Measurements from ENCODE around the gene PRR5L. TPM values are rescaled to one million over a fixed set of nuclear protein-coding genes. Genes with fewer than 3 reads are reported as not detected.
A peak's percentile ranks its signal among the peaks of the same experiment; 100 is the strongest.

PRR5L gene
- total RNA-seq, 2 donors from 2014 or later, result 172 to 533 TPM

GRCh38 chr11:36460220-36460619 lies 164.1 kb downstream of the PRR5L start:
- Mint-ChIP-seq H3K4me1 (ENCODE audit: low read depth in 2 of 2) (peaks cover 63 to 75% of the 10 kb centered on the region in 2 donors), H3K27ac (peak overlapping the region; percentile 57 to 73), H3K36me3 (peaks cover 29% of the 10 kb centered on the region), H3K27me3 (no peaks in the 10 kb centered on the region), H3K9me3 (no peaks in the 10 kb centered on the region), H3K4me3 (peak overlapping the region; percentile 32)
- DNase-seq (ENCODE audit: low spot score) (no peak), ATAC-seq (peak; percentile 62 to 74)

- peaks cover 33% of the 10 kb centered on the region for H3K36me3 Mint-ChIP-seq
- peaks cover 61 to 77% of the 10 kb centered on the region in 2 donors for H3K4me1 Mint-ChIP-seq (ENCODE audit: low read depth in 2 of 2)
- no peaks in the 10 kb centered on the region for H3K9me3 Mint-ChIP-seq
Observed at GRCh38 chr11:36462321-36462720, 166.2 kb downstream of the PRR5L start.

GRCh38 chr11:36463781-36464180 lies 167.7 kb downstream of the PRR5L start:
- peaks cover 56 to 71% of the 10 kb centered on the region in 2 donors for H3K4me1 Mint-ChIP-seq (ENCODE audit: low read depth in 2 of 2)
- ATAC-seq (no peak), DNase-seq (ENCODE audit: low spot score) (no peak)
- peak overlapping the region; percentile 56 to 91 for H3K27ac Mint-ChIP-seq
- H3K9me3 Mint-ChIP-seq, result no peaks in the 10 kb centered on the region
- peaks cover 29% of the 10 kb centered on the region for H3K36me3 Mint-ChIP-seq
- H3K4me3 Mint-ChIP-seq, result no peak overlapping the region
- H3K27me3 Mint-ChIP-seq, result no peaks in the 10 kb centered on the region

More at GRCh38 chr11:36462321-36462720, 166.2 kb downstream of the PRR5L start:
- ATAC-seq (no peak), DNase-seq (ENCODE audit: low spot score) (no peak)
- no peak overlapping the region for H3K4me3 Mint-ChIP-seq
- peak overlapping the region in 1 of 2 donors; percentile 17 for H3K27ac Mint-ChIP-seq
- no peaks in the 10 kb centered on the region for H3K27me3 Mint-ChIP-seq

GRCh38 chr11:36464720-36465119 lies 168.6 kb downstream of the PRR5L start:
- ATAC-seq, result no peak
- H3K36me3 Mint-ChIP-seq, result peaks cover 29% of the 10 kb centered on the region

GRCh38 chr11:36465449-36466163 lies 169.5 kb downstream of the PRR5L start:
- ATAC-seq (peak; percentile 53 to 77), DNase-seq (ENCODE audit: low spot score) (no peak)
- Mint-ChIP-seq H3K4me3 (no peak overlapping the region), H3K27me3 (no peaks in the 10 kb centered on the region), H3K9me3 (no peaks in the 10 kb centered on the region), H3K27ac (peak overlapping the region; percentile 47 to 91), H3K36me3 (peaks cover 29% of the 10 kb centered on the region), H3K4me1 (ENCODE audit: low read depth in 2 of 2) (peaks cover 66 to 72% of the 10 kb centered on the region in 2 donors)

More at GRCh38 chr11:36464720-36465119, 168.6 kb downstream of the PRR5L start:
- DNase-seq (ENCODE audit: low spot score), result no peak
- Mint-ChIP-seq H3K27ac (peak overlapping the region; percentile 47 to 91), H3K4me1 (ENCODE audit: low read depth in 2 of 2) (peaks cover 64 to 70% of the 10 kb centered on the region in 2 donors), H3K27me3 (no peaks in the 10 kb centered on the region), H3K4me3 (no peak overlapping the region), H3K9me3 (no peaks in the 10 kb centered on the region)

- Mint-ChIP-seq H3K4me1 (ENCODE audit: low read depth in 2 of 2) (peaks cover 67% of the 10 kb centered on the region in 2 donors), H3K27ac (peak overlapping the region; percentile 75 to 91), H3K27me3 (no peaks in the 10 kb centered on the region), H3K9me3 (no peaks in the 10 kb centered on the region), H3K4me3 (no peak overlapping the region), H3K36me3 (peaks cover 29% of the 10 kb centered on the region)
- DNase-seq (ENCODE audit: low spot score) (no peak), ATAC-seq (peak in 1 of 2 donors; percentile 25)
Observed at GRCh38 chr11:36467012-36467411, 170.9 kb downstream of the PRR5L start.

- peak overlapping the region; percentile 75 to 91 for H3K27ac Mint-ChIP-seq
- ATAC-seq (no peak), DNase-seq (ENCODE audit: low spot score) (no peak)
- H3K27me3 Mint-ChIP-seq, result no peaks in the 10 kb centered on the region
- no peak overlapping the region for H3K4me3 Mint-ChIP-seq
- peaks cover 26% of the 10 kb centered on the region for H3K36me3 Mint-ChIP-seq
- peaks cover 64 to 67% of the 10 kb centered on the region in 2 donors for H3K4me1 Mint-ChIP-seq (ENCODE audit: low read depth in 2 of 2)
- H3K9me3 Mint-ChIP-seq, result no peaks in the 10 kb centered on the region
Observed at GRCh38 chr11:36467916-36468315, 171.8 kb downstream of the PRR5L start.

GRCh38 chr11:36469063-36469462 lies 173.0 kb downstream of the PRR5L start:
- no peak for DNase-seq (ENCODE audit: low spot score)

GRCh38 chr11:36469881-36470802 lies 174.1 kb downstream of the PRR5L start:
- H3K27ac Mint-ChIP-seq, result peak overlapping the region; percentile 72 to 79
- no peak for ATAC-seq
- H3K4me3 Mint-ChIP-seq, result no peak overlapping the region
- H3K4me1 Mint-ChIP-seq (ENCODE audit: low read depth in 2 of 2), result peaks cover 45 to 60% of the 10 kb centered on the region in 2 donors
- no peaks in the 10 kb centered on the region for H3K9me3 Mint-ChIP-seq
- no peaks in the 10 kb centered on the region for H3K27me3 Mint-ChIP-seq
- H3K36me3 Mint-ChIP-seq, result peaks cover 15% of the 10 kb centered on the region
- no peak for DNase-seq (ENCODE audit: low spot score)

More at GRCh38 chr11:36469063-36469462, 173.0 kb downstream of the PRR5L start:
- Mint-ChIP-seq H3K4me1 (ENCODE audit: low read depth in 2 of 2) (peaks cover 55 to 65% of the 10 kb centered on the region in 2 donors), H3K27me3 (no peaks in the 10 kb centered on the region), H3K36me3 (peaks cover 19% of the 10 kb centered on the region), H3K4me3 (no peak overlapping the region), H3K9me3 (no peaks in the 10 kb centered on the region), H3K27ac (peak overlapping the region; percentile 60 to 72)
- no peak for ATAC-seq

GRCh38 chr11:36471577-36471976 lies 175.5 kb downstream of the PRR5L start:
- DNase-seq (ENCODE audit: low spot score) (no peak), ATAC-seq (no peak)
- H3K4me3 Mint-ChIP-seq, result no peak overlapping the region
- H3K4me1 Mint-ChIP-seq (ENCODE audit: low read depth in 2 of 2), result peaks cover 50 to 59% of the 10 kb centered on the region in 2 donors
- no peaks in the 10 kb centered on the region for H3K9me3 Mint-ChIP-seq
- H3K36me3 Mint-ChIP-seq, result peaks cover 9% of the 10 kb centered on the region
- no peaks in the 10 kb centered on the region for H3K27me3 Mint-ChIP-seq
- peak overlapping the region; percentile 5 to 63 for H3K27ac Mint-ChIP-seq

GRCh38 chr11:36475192-36475591 lies 179.1 kb downstream of the PRR5L start:
- DNase-seq (ENCODE audit: low spot score) (no peak), ATAC-seq (no peak)
- Mint-ChIP-seq H3K4me1 (ENCODE audit: low read depth in 2 of 2) (peaks cover 28 to 47% of the 10 kb centered on the region in 2 donors), H3K27ac (peak overlapping the region in 1 of 2 donors; percentile 76), H3K4me3 (no peak overlapping the region), H3K27me3 (no peaks in the 10 kb centered on the region), H3K9me3 (no peaks in the 10 kb centered on the region), H3K36me3 (no peaks in the 10 kb centered on the region)

GRCh38 chr11:36478700-36479329 lies 182.7 kb downstream of the PRR5L start:
- DNase-seq (ENCODE audit: low spot score) (no peak), ATAC-seq (no peak)
- H3K9me3 Mint-ChIP-seq, result no peaks in the 10 kb centered on the region
- H3K27ac Mint-ChIP-seq, result no peak overlapping the region
- H3K27me3 Mint-ChIP-seq, result no peaks in the 10 kb centered on the region
- H3K4me3 Mint-ChIP-seq, result no peak overlapping the region
- no peaks in the 10 kb centered on the region for H3K36me3 Mint-ChIP-seq
- H3K4me1 Mint-ChIP-seq (ENCODE audit: low read depth in 2 of 2), result peaks cover 18 to 40% of the 10 kb centered on the region in 2 donors

- no peak overlapping the region for H3K4me3 Mint-ChIP-seq
- no peak for ATAC-seq
Observed at GRCh38 chr11:36480833-36481232, 184.7 kb downstream of the PRR5L start.

More at GRCh38 chr11:36480833-36481232, 184.7 kb downstream of the PRR5L start:
- no peak for DNase-seq (ENCODE audit: low spot score)
- H3K9me3 Mint-ChIP-seq, result no peaks in the 10 kb centered on the region
- peaks cover 11 to 40% of the 10 kb centered on the region in 2 donors for H3K4me1 Mint-ChIP-seq (ENCODE audit: low read depth in 2 of 2)
- no peaks in the 10 kb centered on the region for H3K36me3 Mint-ChIP-seq
- H3K27ac Mint-ChIP-seq, result peak overlapping the region in 1 of 2 donors; percentile 69
- no peaks in the 10 kb centered on the region for H3K27me3 Mint-ChIP-seq
